Ammon's horn (tissue), 1 donor: ENCODE measurements around the gene MACROD2.
A peak's percentile ranks its signal among the peaks of the same experiment; 100 is the strongest.
"Not testable (repeated sequence)": the region's sequence is repeated elsewhere in the genome, so short reads cannot be mapped to it uniquely, and the experiment has no call there.

Experiments
- DNase-seq: peaks from one replicate; pipeline ENCODE4 v3.0.0-alpha.2; 2016; ENCODE audit warnings: low spot score

The MACROD2 gene

DNA sequence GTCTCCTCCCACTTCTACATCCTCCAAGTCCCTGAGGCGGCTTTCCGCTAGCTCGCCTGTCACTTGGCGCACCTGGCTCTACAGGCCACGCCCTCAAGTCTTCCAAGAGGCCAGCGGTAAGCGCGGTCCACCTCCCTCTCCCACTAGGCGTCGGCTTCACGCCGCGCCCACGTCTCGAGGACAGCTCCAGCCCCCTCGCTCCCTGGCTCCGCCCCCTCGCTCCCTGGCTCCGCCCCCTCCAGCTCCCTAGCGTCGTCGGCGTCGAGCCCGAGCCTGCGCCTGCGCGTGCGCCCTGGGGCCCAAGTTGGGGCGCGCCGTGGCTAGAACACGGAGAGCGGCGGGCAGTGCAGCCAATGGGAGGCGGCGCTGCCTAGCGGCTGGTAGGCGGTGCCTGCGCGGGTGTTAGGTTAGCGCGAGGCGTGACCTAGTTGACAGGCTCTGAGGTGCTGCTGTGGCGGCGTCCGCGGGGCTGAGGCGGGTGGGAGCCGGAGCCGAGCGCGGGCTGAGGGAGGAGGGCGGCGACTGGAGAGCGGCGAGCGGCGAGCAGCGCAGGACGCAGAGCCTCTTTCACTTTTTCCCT, at the start of gene MACROD2:
MACROD2 (plus strand) TSS at position 431 of the 580 bp plus-strand sequence.
- peak; percentile 95 for DNase-seq

DNA sequence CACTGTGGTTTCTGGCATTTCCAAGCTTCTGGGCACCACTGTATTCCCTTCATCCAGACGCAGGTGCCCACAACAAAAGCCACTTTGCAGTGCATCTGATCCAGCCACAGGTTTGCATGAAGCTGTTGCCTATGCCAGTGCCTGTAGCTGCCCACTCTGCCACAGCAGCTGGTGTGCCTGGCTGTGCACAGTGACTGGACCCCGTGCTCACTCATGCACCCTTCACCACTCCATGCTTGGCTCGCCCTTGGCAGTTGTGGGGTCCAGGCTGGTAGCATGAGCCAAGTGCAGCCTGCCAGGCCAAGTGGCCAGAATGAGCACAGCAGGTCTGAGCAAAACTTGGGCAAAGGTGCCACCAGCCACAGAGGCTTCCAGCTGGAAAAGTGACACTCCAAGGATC, 47.6 kb upstream of the MACROD2 start:
- DNase-seq, result no peak

GRCh38 chr20:13953227-13953626, 42.1 kb upstream of the MACROD2 start:
- no peak for DNase-seq

DNA sequence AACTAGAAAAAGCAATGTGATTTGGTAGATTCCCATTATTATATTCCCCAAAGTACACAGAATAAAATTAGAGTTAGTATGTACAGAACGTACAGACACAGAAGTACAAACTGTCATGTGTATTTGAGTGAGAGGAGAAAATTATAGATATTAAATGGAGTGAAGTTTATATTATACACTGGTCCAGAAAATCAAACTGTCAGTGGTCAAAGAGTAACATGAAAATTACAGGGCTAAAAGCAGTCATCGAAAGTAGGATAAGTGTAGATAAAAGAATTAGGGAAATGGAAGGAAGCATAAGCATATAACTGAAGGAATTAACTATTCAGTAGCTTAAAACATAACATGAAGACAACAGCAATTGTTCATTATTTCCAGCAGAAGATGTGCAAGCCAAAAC, 35.2 kb upstream of the MACROD2 start:
- no peak for DNase-seq

DNA sequence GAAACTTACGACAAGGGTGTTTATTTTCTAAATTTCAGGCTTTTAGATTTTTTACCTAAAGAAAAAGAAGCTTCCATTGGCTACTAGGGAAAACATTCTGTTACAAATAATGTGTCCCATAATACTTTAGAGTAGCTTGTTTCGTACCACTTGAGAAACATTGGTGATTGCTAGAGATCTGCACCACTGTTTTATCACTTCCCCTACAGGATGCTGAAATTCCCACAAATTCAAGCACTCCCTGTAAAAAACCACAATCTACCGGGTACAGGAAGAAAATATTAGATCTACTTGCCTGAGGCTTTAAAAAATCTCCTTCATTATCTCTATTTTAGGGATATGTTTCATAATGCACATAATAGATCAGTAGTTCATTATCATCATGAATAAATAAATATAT, 34.8 kb upstream of the MACROD2 start:
- no peak for DNase-seq

GRCh38 chr20:13984211-13984610, 11.1 kb upstream of the MACROD2 start:
- no peak for DNase-seq

DNA sequence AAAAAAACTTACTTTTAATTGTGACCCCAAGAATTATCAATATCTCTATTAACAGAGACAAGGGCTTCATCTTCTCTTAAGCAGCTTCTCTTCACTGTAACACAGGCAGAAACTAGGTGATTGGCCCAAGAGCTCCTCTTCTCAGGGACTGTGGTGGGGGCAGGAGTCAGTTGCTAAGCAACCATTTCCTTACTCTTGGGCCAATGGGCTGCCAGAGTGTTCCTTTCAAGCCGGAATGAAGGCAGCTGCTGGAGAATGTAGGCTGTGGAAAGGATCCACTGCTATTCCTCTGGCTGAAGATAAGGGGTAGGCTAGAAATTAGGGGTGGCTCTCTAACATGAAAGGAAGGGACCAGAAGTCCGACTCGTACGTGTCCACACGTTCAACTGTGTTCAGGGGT, 4.9 kb upstream of the MACROD2 start, which contains the start of gene SEL1L2:
SEL1L2 (minus strand) TSS at position 150 of the 400 bp plus-strand sequence; CDS start at position 70, 80 bp downstream.
- DNase-seq, result no peak

- no peak for DNase-seq
These were observed 4.0 kb upstream of the MACROD2 start for GRCh38 chr20:13991311-13991710.

- not testable (repeated sequence) for DNase-seq
These were observed 3.4 kb upstream of the MACROD2 start for GRCh38 chr20:13991955-13992354.

DNA sequence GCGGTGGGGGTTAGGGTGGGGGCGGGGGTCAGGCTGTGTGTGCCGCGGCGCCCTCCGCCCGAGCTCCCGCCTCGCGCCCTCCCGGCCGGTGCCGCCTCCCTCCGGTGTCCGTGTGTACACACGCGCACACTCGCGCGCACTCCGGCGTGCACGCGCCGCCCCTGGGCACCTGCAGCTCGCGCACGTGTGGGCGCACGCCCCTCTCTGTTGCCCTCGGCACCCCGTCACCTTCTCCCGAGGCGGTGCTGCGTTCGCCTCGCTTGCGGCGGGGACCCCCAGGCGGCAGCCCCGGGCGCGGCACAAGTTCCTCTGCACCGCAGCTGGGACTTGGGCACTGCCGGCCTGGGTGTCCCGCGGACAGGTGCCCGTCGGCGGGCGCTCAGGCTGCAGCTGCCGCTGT, 525 bp downstream of the MACROD2 start:
- peak; percentile 21 for DNase-seq

- peak; percentile 8 for DNase-seq
These were observed 949 bp downstream of the MACROD2 start for GRCh38 chr20:13996265-13996664.

GRCh38 chr20:14000917-14001316, 5.6 kb downstream of the MACROD2 start:
- no peak for DNase-seq

GRCh38 chr20:14005996-14006395, 10.7 kb downstream of the MACROD2 start:
- no peak for DNase-seq

- no peak for DNase-seq
These were observed 13.9 kb downstream of the MACROD2 start for GRCh38 chr20:14009208-14009607.

GRCh38 chr20:14012671-14013070, 17.4 kb downstream of the MACROD2 start:
- no peak for DNase-seq

DNA sequence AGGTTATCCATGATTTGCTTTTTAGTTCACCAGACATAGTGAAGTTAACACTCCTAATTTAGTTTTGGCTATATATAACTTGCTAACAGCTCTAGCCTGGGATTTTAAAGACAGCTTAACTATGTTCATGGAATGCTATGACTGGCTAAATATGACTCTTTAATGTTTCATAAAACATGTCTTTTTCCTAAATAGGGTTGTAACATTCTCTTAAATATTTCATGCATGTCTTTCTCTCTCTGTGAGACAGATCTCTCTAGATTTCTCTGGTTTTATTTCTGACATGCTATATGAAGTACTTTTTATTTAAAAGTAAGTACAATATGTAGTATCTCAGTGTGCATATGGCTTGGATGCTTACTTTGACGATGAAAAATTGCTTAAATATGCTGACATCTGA, 35.7 kb downstream of the MACROD2 start:
- no peak for DNase-seq

- no peak for DNase-seq
These were observed 38.0 kb downstream of the MACROD2 start for GRCh38 chr20:14033310-14033709.

- no peak for DNase-seq
These were observed 41.3 kb downstream of the MACROD2 start for GRCh38 chr20:14036567-14036966.

GRCh38 chr20:14044712-14045276, 49.5 kb downstream of the MACROD2 start:
- not testable (repeated sequence) for DNase-seq

DNA sequence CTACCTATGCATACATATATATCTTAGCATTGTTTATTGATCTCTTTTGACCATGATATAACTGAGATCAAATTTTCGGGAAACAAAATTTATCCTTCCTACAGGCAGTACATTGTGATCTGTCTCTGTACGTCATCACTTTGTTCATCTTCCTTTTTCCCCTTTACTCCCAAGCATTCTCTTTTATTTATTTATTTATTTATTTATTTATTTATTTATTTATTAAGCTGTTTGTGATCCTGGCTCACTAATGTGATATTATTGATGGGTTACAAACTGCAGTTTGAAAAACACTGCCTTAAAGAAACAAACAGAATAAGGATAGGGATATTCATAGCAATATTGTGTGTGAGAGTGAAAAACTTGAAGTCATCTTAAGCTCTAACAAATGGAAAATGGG, 51.2 kb downstream of the MACROD2 start:
- DNase-seq, result no peak

- no peak for DNase-seq
These were observed 53.8 kb downstream of the MACROD2 start for GRCh38 chr20:14049111-14049510.

DNA sequence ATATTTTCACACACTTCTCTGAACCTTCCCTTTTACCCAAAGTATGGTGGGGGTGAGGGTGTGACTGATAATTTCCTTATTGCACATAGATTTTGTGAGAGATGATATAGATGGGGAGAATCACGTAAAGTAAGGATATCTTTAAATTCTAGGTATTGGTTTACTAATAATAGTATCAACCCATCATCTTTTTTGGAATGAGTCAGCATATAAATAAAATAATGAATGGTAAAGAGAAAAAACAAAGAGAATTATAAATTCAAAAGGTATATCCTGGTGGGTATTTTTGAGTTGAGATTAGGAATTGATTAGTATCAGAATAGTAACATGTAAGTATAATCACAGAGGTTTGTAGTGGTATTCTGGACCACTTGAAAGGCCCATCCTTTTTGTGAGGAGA, 56.1 kb downstream of the MACROD2 start:
- DNase-seq, result no peak

GRCh38 chr20:14055127-14055742, 59.9 kb downstream of the MACROD2 start:
- DNase-seq, result peak; percentile 83

GRCh38 chr20:14062171-14062570, 66.9 kb downstream of the MACROD2 start:
- DNase-seq, result no peak
